Mammary epithelial cell (primary cell): ENCODE results near the gene FGF14.
A peak's percentile ranks its signal among the peaks of the same experiment; 100 is the strongest.

Experiments
- CTCF ChIP-seq, 2 donors: IDR thresholded peaks in 1 of 2; conservative IDR thresholded peaks in 1 of 2; 2 replicates each; pipeline ENCODE4 v1.5.1; 2011 to 2012; ENCODE audit warnings: inconsistent platforms in 2 of 2, low read length in 2 of 2, mild to moderate bottlenecking in 2 of 2, control low read depth in 1 of 2, low read depth in 1 of 2; ENCODE audit not compliant: insufficient read depth in 1 of 2; ENCODE audit errors: extremely low read depth in 1 of 2
- EZH2 ChIP-seq: IDR thresholded peaks from 2 replicates; pipeline ENCODE4 v1.6.1; 2012; ENCODE audit warnings: low read length, inconsistent platforms, borderline replicate concordance

- TF ChIP-seq CTCF (conservative IDR thresholded peaks at IDR 0.05 in 1 of 2, IDR thresholded peaks at IDR 0.05 in 1 of 2; ENCODE audit: extremely low read depth in 1 of 2, insufficient read depth in 1 of 2, low read depth in 1 of 2, low read length in 2 of 2) (no peak), EZH2 (peak; percentile 68)
These were observed 583 bp downstream of the FGF14 start for GRCh38 chr13:102401265-102401664.
